CD4-positive, alpha-beta T cell treated with Interleukin-10 for 1 hour (primary cell): ENCODE results near the gene WDR77.
A peak's percentile ranks its signal among the peaks of the same experiment; 100 is the strongest.

Source experiments
- DNase-seq: peaks from one replicate; pipeline ENCODE4 v3.0.0-alpha.2; 2020

The WDR77 gene

DNA sequence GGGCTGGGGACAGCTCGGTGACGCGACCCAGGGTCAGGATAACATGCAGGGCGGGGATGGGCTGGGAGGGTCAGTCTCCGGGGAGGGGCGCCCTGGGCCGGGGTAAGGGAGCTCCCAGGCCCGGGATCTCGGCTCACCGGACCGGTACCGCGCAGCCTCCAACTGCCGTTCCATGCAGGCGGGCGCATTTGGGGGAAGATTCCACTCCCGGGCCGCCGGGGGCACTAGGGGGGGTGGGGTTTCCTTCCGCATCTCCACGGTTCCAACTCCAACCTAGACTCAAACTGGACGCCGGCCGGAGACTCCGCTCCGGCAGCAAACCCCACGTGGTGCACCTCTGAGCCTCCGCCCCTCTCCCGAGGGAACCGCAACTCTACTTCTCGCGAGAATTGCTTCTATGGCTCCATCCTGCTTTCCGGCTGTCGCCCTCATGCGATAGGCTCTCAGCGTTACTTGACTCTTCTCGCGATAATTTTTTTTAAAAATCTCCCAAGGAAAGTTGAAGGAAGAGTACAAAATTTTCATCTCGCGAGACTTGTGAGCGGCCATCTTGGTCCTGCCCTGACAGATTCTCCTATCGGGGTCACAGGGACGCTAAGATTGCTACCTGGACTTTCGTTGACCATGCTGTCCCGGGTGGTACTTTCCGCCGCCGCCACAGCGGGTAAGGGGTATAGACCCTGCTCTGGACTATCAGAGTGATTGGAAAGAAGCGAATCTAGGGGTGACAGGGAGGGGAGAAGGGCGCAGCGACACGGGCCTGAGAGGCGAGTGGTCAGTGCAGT, at the start of gene WDR77, which contains the start of gene ATP5PB:
WDR77 (minus strand) TSS at position 339 of the 785 bp plus-strand sequence; CDS start at position 252, 87 bp downstream.
ATP5PB (plus strand) TSS at position 547 of the 785 bp plus-strand sequence; CDS start at position 625, 78 bp downstream.
- DNase-seq, result peak; percentile 98

DNA sequence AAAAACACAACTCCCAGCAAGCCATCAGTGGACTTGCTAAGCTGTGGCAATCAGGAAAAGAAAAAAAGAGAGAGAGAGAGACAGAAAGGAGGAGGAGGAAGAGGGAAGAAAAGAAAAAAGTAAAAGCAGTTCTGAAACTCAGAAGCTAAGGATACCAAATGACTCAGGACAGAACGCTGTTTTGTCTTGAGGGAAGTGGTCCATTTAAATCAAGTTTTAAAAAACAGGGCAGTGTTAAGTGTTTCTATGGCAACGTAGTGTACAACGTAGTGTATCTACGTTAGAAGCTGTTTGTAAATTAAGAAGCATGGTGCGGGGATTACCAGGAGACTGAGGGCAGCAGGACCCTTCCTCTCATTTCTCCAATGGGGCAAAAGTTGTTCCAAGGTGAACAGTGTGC, 48.5 kb upstream of the WDR77 start:
- DNase-seq, result no peak

DNA sequence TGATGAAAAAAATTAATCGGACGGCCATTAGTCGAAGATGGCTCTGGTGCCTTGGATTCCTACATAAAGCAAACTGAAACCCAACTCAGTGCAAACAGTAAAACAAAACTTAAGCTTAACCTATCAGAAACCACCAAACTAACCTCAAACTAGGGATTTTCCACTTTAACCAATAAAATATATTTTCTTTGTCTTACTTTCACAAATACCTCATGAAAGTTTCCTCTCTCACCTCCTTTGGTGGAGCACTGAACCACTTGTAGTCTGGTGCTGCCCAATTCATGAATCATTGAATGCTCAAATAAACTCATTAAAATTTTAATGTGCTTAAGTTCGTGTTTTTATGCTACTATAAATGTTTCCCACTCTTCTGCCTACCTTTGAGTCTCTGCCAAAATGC, 47.3 kb upstream of the WDR77 start:
- DNase-seq, result no peak

DNA sequence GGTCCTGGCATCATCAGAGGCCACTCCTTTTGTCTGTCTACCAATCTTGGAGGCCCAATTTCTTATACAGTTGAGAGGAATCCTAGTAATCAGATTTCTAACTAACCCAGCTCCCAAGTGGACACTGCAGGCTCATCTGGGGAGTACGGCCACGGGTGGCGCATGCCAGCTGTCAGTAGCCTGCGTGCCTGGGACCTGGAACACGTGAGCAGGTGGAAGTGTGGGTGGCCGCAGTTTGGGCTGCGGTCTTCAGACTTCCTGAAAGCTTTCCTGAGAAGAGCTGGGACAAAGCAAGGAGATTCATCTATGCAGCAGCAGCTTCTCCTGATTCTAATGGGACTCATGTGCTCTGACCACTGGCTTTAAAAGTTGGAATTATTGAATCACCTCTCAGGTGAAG, 42.0 kb upstream of the WDR77 start:
- DNase-seq, result no peak

DNA sequence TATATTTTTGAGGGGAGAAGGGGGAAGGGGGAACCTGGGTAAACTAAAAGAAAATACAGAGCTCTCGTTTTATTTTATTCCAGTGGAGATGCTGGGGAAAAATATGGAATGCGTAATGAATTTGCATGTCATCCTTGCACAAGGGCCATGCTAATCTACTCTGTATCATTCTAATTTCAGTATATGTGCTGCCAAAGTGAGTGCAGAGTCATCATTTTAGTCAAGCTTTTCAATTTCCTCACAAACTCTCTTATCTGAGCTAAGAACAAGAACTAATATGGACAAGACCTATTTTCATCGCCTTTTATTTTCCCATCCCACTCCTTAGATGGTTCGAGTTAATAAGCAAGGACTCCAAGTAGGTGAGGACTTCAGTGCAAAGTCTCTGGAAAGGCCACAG, 41.2 kb upstream of the WDR77 start:
- no peak for DNase-seq

DNA sequence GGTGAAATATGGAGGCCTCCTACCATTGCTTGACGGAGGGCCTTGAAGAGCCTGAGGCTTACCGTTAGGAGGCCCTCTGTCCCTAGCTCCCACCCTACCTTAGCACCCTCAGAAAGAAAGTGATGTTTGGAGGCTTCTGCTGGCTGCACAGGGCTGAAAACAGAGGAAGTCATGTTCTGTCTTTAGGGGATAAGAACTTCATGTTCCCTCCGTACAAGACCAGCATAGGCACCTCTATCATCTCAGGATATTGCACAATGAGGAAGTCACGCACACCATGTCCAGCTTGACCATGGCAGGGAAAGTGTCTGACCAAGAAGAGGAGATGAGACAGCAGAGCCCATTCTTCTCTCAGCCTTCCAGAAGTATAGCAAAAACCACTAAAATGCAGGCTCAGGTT, 40.5 kb upstream of the WDR77 start:
- DNase-seq, result no peak

DNA sequence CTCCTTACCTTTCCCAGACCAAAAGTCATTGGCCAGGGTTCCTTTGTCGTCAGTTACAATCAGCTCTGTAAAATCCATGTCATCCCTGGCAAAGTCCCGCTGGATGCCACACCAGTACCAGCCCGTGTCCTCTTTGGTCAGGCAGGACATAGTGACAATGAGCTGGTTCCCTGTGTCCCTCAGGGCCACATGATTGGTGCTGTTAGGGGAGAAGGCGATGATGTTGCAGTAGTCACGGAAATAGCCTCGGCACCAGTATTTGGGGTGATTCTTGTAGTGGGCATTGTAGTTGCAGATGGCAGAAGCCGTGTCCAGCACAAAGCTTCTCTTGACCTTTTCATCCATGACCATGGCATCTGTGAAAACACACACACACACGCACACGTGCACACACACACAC, 39.6 kb upstream of the WDR77 start:
- no peak for DNase-seq

DNA sequence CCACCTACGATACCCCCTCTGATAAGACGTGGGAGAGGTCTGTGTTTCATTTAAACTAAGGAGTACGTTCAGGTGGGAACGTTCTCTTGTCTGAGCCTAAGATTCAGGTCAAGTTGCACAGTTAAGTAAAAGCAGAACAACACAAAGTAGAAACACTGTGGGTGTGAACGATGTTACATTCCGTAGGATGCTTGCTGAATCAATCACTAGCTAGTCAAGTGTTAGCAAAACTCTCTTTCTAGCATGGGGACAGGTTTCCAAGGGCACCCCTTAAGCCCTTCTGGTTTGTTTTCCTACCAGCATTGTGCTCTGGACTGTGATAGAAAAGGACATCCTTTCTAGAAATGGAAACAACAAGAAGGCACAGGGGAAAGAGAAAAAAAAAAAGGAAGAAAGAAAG, 38.1 kb upstream of the WDR77 start:
- no peak for DNase-seq

DNA sequence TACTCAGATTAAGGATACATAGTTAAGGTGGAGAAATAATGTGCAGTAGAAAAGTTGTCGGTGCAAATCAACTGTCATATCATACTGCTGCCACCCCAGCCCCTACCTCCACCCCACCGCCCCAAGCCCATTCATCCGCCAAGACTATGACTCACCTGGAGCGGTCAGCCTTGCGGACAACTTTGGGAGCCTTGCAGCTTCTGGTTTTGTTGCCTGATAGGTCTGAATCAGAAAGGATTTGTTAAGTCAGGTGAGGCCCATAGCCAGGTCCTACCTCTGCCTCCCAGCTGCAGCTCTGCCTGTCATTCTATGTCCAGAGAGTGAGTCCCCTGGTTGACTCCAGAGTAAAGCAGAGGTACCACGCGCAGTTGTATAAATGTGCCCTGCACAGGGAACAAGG, 37.4 kb upstream of the WDR77 start:
- DNase-seq, result no peak

DNA sequence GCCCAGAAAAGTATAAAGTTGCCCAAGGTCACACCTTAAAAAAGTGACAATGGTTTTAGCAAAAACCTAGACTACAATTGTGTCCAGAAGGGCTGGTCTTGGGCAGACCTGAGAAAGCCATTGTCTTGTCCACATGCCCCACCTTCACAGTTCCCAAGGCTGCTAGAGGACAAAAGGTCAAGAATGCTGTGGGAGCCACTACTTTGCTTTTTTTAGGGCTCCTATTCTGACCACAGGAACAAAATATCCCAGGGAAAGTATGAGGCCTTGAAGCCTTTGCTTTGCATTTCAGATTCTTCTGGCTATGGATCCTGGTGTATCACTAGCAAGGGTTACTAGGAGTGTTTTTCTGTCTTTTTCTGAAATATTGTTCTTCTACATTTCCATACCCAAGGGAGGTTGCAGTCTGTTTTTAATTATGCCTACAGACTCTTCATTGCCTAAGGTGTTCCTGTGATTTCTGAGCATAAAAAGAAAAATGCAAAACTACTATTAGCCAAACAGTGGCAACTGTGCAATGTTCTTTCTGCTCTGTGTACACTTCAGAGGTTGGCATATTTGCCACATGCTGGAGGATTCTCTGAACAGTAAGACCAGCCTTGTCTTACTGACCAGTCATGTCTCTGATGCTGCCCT, 35.5 kb upstream of the WDR77 start:
- no peak for DNase-seq

DNA sequence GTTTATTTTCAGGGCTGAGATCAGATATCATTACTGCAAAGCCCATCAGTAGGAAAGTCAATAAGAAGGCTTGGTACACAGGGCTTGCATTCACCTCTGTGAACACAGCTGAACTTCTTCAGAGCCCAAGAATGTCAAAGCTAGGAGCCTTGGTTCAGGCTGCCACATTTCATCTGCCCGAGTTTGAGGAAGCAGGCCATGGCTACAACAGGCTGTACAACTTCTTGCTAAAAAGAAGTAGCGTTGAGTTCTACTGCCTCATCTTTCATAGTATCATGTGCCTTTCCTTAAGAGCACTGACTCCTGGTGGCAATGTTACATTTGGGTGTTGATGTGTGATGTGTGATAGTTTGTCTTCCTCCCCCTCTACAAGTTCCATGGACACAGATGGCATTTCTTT, 34.8 kb upstream of the WDR77 start:
- DNase-seq, result no peak

DNA sequence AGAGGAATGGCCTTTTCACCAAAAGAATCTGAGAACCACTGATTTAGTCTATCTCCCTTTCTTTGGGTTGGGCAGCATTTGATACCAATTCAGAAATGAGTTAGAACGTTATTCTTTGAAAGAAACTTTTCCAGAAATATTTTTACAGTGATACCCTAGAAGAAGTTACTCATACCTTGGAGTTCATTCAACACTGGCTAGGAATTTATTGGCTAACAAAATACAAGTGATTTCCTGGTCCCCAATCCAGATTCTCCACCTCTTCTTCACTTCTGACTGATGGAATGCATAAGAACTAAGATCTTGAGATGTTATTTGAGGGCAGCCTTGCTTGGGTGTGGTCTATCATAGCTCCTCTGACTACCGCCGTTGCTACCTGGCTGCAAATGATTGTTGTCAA, 34.1 kb upstream of the WDR77 start:
- DNase-seq, result no peak

DNA sequence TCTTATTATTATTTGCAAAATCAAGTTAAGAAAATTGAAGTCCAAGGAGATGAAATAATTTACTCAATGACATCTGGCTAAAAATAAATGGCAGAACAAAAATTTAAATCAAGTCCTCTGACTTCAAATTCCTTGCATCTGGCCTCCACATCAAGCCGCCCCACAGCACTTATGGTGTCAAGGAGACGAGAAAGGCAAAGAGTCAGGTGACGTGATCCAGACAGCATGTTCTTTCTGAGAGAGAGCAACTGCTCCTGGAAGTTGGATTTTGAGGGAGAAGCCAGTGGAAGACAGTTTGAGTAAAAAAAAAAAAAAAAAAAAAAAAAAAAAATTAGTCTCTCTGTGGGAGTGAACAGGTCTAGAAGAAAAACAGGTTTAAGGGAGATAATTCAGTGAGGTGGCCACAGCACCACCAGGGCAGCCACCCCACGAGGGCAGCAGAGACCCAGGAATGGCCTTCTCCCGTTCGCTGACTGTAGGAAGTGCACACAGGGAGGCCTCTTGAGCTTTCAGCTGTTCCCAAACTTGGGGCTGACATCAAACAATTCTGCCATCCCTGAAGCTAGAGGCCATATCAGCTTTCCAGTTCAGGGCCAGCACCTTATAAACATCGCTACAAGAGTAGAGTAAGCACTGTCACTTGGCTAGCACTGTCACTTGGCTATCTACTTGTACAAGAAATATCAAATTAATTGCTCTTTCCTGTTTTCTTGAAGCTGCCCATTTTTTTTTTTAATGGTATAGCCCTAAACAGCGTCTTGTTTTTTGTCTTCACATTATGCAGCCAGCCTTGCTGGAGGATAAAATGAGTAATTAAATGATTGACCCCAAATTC, 32.5 kb upstream of the WDR77 start:
- peak; percentile 68 for DNase-seq

DNA sequence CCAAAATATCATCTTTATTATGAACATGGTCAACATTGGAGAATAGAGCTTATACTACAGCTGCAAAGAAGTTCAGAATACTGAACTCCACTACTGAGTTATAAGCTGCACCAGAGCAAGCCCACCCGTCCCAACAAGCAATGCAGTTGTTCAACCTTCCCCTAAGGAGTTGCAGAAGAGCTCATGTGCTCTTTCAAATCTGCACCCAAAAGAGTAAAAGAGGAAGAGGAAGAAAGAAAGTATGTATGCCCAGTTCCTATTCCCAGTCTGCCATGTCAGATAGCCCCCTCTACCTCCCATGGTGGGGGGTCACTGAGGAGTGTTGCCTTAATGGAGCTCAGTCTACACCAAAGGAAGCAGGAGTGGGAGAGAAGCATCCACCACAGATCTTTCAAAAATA, 31.6 kb upstream of the WDR77 start:
- DNase-seq, result no peak

DNA sequence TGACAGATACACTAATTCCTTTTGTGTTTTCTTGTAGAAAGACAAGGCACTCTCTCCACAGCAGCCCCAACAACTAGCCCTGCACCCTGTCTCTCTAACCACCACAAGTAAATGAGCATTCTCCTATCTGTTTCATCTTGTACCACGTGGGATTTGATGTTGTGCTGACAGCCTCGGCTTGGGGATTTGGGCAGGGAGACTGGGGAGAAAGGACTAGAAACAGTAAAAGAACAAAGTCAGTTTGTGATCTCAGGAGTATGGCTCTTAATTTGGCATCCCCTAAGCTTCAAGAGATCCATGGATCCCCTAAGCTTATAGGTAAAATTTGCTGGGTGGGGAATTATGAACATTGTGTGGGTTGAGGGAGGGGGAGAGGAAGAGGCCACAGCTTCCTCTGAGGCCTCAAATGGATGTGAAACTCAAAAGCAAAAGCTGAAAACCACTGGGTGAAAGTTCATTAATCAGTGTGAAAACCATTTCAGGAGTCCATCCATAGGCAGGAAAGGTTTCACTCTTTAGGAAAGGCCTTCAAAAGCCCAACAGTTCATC, 27.8 kb upstream of the WDR77 start:
- DNase-seq, result peak; percentile 62

DNA sequence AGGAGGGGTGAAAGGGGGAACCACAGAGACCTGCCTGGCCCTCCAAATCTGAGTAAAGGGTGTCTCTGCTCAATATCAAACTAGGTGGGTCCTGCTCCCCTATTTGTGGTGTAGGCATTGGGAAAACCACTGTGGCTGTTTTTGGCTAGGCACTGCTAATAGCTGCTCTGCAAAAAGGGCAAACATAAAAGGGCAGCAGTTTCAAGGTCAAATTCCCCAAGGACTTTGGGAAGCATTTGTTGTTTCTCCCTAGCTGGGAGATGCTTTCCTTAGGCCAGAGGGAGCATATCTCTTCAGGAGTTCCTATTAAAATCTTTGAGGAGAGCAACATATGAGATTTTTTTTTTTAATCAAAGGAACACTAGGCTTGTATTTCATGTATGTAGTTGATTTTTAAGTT, 27.2 kb upstream of the WDR77 start:
- no peak for DNase-seq

DNA sequence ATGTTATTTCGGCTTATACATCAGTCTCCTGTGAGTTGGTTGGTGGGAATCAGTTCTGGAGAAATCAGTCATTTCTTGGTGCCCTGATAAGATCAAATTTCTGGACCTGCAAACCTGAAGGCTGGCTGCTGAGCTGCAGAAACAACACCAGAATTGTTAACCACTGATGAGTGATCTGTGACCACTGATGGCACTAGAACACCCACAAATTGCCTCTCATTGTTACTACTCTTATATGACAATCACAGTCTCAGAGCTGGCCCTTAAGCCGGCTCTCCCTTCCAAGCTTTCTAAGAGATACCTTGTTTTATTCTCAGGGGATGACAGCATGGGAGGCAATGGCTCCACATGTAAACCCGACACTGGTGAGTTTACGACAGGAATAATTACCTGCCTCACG, 26.6 kb upstream of the WDR77 start:
- DNase-seq, result peak; percentile 36

DNA sequence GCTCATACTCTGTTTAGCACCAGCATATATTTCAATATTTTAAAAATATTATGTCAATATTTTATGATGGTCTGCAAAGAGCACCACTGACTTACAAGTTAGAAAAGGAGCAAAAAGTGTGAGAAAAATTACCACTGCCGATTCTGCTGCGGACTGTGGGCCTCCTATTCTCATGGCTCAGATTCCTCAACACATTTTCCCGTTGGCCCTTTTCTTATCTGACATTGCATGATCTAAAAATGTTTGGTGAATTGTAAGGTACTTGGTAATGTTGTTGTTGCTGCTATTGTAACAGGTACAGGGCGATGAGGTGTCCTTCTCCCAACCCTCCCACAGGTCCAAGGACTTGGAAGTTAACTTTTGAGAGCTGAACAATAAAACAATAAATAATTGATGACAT, 25.5 kb upstream of the WDR77 start:
- DNase-seq, result no peak

DNA sequence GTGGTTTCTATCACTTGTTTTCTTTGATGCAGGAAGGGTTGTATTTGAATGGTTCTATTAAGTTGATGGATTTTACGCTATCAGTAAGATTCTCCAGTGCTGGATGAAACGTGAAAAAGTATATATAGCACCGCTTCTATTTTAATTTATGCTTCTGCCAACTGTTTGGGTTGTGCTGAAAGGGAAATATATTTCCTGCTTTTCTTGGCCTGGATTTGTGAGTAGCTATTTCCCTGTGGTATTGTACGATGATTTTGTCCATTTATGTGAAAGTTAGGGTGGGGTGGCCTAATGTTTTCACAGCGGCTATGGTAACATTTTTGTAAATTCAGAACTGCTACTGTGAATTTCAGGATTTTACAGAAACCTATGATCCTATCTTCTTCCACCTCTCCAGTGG, 25.1 kb upstream of the WDR77 start:
- DNase-seq, result no peak

DNA sequence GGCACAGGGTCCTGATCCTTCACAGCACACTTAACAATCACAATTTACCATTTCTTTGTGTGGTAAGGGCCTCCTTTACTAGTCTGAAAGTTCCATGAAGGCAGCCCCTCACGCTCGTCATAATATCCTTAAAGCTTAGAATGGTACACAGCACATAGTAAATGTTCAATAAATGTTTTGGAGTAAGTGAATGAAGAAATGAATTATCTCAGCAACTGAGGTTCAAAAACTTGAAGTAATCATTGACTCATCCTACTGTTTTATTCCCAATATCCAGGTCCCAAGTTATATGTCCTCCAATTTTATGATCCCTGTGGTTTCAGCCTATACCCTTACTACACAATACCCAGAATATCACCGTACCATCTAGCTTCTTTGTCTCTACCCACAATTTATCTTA, 22.5 kb upstream of the WDR77 start:
- DNase-seq, result no peak

DNA sequence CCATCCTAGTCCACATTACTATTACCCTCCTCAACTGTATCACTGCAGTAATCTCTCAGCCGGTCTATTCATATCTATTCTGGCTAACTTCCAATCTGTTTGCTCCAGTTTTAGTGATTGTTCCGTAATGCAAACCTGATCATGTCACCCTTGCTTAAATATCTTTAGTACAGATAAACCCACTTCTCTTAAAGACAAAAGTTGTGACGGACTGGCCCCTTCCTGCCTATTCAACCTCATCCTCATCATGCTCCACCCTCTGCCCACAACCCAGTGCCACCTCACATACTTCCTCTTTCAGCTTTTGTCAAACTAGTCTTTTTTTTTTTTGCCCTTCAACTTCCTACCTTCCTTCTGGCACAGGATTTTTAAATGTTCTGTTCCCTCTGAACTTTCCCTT, 22.0 kb upstream of the WDR77 start:
- peak; percentile 83 for DNase-seq

DNA sequence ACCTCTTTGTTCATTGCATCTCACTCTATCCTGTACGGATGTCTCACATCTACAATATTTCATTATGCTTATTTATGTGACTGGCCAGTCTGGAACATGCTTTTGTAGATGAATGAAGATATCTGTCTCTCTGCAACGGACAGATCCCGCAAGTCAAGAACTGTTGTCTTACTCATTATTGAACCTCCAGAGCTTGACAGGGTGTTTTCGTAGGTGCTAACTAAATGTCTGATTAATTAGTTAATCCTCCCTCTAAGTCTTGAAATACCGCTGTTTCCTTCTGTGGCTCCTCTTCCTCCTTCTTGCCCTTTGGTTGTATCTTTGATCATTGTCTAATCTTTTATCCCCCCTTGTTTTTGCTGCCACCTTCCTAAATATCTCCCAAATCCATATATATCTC, 21.5 kb upstream of the WDR77 start:
- DNase-seq, result peak; percentile 17

DNA sequence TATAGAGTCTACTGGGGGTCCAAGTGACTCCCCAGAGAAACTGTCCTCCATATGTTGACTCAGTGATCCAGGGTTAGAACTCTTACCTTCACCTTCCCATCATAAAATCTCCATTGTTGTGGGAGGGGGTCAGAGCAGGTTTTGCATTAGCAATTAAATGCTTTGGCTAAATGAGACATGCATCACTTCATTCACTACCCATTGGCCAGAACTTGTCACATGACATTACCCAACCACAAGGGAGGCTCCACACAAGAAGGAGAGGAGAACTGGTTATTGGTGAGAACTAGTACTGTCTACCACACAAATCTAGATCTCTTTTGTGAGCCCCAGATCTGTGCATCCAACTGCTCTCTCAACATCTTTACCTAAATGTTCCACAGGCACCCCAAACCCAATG, 20.5 kb upstream of the WDR77 start:
- DNase-seq, result no peak

DNA sequence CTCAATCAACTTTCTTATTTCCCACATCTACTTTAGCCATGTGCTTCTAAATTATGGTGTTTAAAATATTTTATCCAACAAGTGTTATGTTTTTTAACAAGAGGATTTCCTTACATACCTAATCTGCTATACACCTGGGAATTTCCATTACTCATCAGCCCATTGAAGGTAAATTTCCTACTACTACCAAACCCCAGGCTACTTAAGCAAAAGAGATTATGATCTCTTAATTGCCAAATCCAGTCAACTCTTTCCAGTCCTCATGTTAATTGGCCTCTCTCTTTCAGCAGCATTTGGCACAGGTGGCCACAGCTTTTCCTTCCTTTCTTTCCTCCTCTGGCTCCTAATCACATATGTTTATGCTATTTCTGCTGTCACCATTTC, 19.7 kb upstream of the WDR77 start:
- no peak for DNase-seq
